Measurements from ENCODE around the gene DCLRE1A.

DNA sequence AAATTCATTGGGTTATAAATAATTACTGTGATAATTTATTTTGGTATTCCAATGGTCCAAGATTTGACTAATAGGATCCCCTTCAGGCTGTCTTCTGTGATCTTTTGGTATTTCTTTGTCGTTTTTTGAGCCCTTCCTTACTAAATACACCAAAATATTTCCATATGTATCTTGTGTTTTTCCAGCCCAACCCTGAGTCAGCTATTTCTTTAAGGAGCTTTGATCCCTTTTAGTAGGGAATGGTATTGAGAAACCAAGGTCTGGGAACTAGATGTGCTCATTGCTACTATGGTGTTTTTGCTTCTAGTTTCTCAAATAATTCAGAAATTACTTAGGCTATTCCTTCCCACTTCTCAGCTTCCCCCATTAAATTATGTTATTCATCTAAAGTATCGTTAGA is 15.9 kb upstream of the DCLRE1A start:
- TF ChIP-seq EZH2phosphoT487 (IDR thresholded peaks at IDR 0.05; ENCODE audit: insufficient read depth, low read depth) (no peak), EZH2 (IDR thresholded peaks at IDR 0.05; ENCODE audit: insufficient read depth, poor library complexity, severe bottlenecking) (no peak)

Data from GM23248 (cell line).